ENCODE results near the gene ZBTB5. TPM values are rescaled to one million over a fixed set of nuclear protein-coding genes. Genes with fewer than 3 reads are reported as not detected.

ZBTB5 gene
- total and polyA plus RNA-seq, 9 of the 15 experiments (the other 6 are each of a cell fraction or from before 2014, with no cell fraction given): 2.3 to 43.2 (median 15.5) TPM

Other genes starting within 250 kb of the ZBTB5 start
- 142 and 188 TPM in 2 replicates for gene GRHPR, start 42.8 kb downstream of the ZBTB5 start, total RNA-seq (2014; rRNA removed)
- gene GRHPR, start 42.8 kb downstream of the ZBTB5 start, total RNA-seq (2014; rRNA removed; fragmentation: Illumina TruSeq; extraction: Trizol): 60.4 and 81.2 TPM in 2 replicates
- gene GRHPR, start 42.8 kb downstream of the ZBTB5 start, total RNA-seq (2015; rRNA removed; fragmentation: Illumina TruSeq; extraction: Trizol): 124 and 128 TPM in 2 replicates
- 120 TPM in 2 replicates for gene GRHPR, start 42.8 kb downstream of the ZBTB5 start, total RNA-seq (2021)
- 140 and 170 TPM in 2 replicates for gene GRHPR, start 42.8 kb downstream of the ZBTB5 start, polyA plus RNA-seq (2011; rRNA removed)
- 108 and 122 TPM in 2 replicates for gene GRHPR, start 42.8 kb downstream of the ZBTB5 start, polyA plus RNA-seq (2014; fragmentation: Illumina TruSeq; extraction: Trizol)
- gene GRHPR, start 42.8 kb downstream of the ZBTB5 start, polyA plus RNA-seq (2014; fragmentation: Nextera tagmentation; extraction: Ambion mirVana): 10 to 100 TPM; 38.9 to 59.0 TPM
- 144 and 164 TPM in 2 replicates for gene GRHPR, start 42.8 kb downstream of the ZBTB5 start, polyA plus RNA-seq (2014; rRNA removed)
- gene POLR1E, start 20.5 kb upstream of the ZBTB5 start, total RNA-seq (2014; rRNA removed): 61.1 and 70.2 TPM in 2 replicates
- gene POLR1E, start 20.5 kb upstream of the ZBTB5 start, total RNA-seq (2014; rRNA removed; fragmentation: Illumina TruSeq; extraction: Trizol): 102 and 104 TPM in 2 replicates
- gene POLR1E, start 20.5 kb upstream of the ZBTB5 start, total RNA-seq (2015; rRNA removed; fragmentation: Illumina TruSeq; extraction: Trizol): 82.0 and 85.0 TPM in 2 replicates
- gene POLR1E, start 20.5 kb upstream of the ZBTB5 start, total RNA-seq (2021): 69.0 and 73.1 TPM in 2 replicates
- gene POLR1E, start 20.5 kb upstream of the ZBTB5 start, polyA plus RNA-seq (2011; rRNA removed): 70.3 and 95.1 TPM in 2 replicates
- 89.6 and 91.7 TPM in 2 replicates for gene POLR1E, start 20.5 kb upstream of the ZBTB5 start, polyA plus RNA-seq (2014; fragmentation: Illumina TruSeq; extraction: Trizol)
- 10 to 100 TPM; 18.9 to 39.4 TPM for gene POLR1E, start 20.5 kb upstream of the ZBTB5 start, polyA plus RNA-seq (2014; fragmentation: Nextera tagmentation; extraction: Ambion mirVana)
- 74.4 and 85.6 TPM in 2 replicates for gene POLR1E, start 20.5 kb upstream of the ZBTB5 start, polyA plus RNA-seq (2014; rRNA removed)
- 5.4 and 8.2 TPM in 2 replicates for gene FBXO10, start 110.9 kb upstream of the ZBTB5 start, total RNA-seq (2014; rRNA removed)
- 5.0 and 6.0 TPM in 2 replicates for gene FBXO10, start 110.9 kb upstream of the ZBTB5 start, total RNA-seq (2014; rRNA removed; fragmentation: Illumina TruSeq; extraction: Trizol)
- gene FBXO10, start 110.9 kb upstream of the ZBTB5 start, total RNA-seq (2015; rRNA removed; fragmentation: Illumina TruSeq; extraction: Trizol): 5.8 and 5.9 TPM in 2 replicates
- gene FBXO10, start 110.9 kb upstream of the ZBTB5 start, total RNA-seq (2021): 8.8 and 9.0 TPM in 2 replicates
- gene FBXO10, start 110.9 kb upstream of the ZBTB5 start, polyA plus RNA-seq (2011; rRNA removed): 9.9 and 16.4 TPM in 2 replicates
- 8.8 and 9.6 TPM in 2 replicates for gene FBXO10, start 110.9 kb upstream of the ZBTB5 start, polyA plus RNA-seq (2014; fragmentation: Illumina TruSeq; extraction: Trizol)
- gene FBXO10, start 110.9 kb upstream of the ZBTB5 start, polyA plus RNA-seq (2014; fragmentation: Nextera tagmentation; extraction: Ambion mirVana): 1 to 10 TPM in 1 of 2 experiments, under 1 TPM in 1; 0.84 to 1.4 TPM
- gene FBXO10, start 110.9 kb upstream of the ZBTB5 start, polyA plus RNA-seq (2014; rRNA removed): 7.5 and 8.1 TPM in 2 replicates
- gene TOMM5, start 127.1 kb upstream of the ZBTB5 start, total RNA-seq (2014; rRNA removed): 486 and 497 TPM in 2 replicates
- gene TOMM5, start 127.1 kb upstream of the ZBTB5 start, total RNA-seq (2014; rRNA removed; fragmentation: Illumina TruSeq; extraction: Trizol): 432 and 435 TPM in 2 replicates
- 507 and 545 TPM in 2 replicates for gene TOMM5, start 127.1 kb upstream of the ZBTB5 start, total RNA-seq (2015; rRNA removed; fragmentation: Illumina TruSeq; extraction: Trizol)
- 262 and 298 TPM in 2 replicates for gene TOMM5, start 127.1 kb upstream of the ZBTB5 start, total RNA-seq (2021)
- gene TOMM5, start 127.1 kb upstream of the ZBTB5 start, polyA plus RNA-seq (2011; rRNA removed): 324 and 496 TPM in 2 replicates
- 415 and 463 TPM in 2 replicates for gene TOMM5, start 127.1 kb upstream of the ZBTB5 start, polyA plus RNA-seq (2014; fragmentation: Illumina TruSeq; extraction: Trizol)
- gene TOMM5, start 127.1 kb upstream of the ZBTB5 start, polyA plus RNA-seq (2014; fragmentation: Nextera tagmentation; extraction: Ambion mirVana): 1,000 to 10,000 TPM; 1,739 to 1,742 TPM
- 636 and 716 TPM in 2 replicates for gene TOMM5, start 127.1 kb upstream of the ZBTB5 start, polyA plus RNA-seq (2014; rRNA removed)
- not detected in 2 replicates for gene FRMPD1, start 185.5 kb upstream of the ZBTB5 start, total RNA-seq (2014; rRNA removed)
- gene FRMPD1, start 185.5 kb upstream of the ZBTB5 start, total RNA-seq (2014; rRNA removed; fragmentation: Illumina TruSeq; extraction: Trizol): not detected in 2 replicates
- gene FRMPD1, start 185.5 kb upstream of the ZBTB5 start, total RNA-seq (2015; rRNA removed; fragmentation: Illumina TruSeq; extraction: Trizol): not detected in 2 replicates
- gene FRMPD1, start 185.5 kb upstream of the ZBTB5 start, total RNA-seq (2021): not detected in 2 replicates
- gene FRMPD1, start 185.5 kb upstream of the ZBTB5 start, polyA plus RNA-seq (2011; rRNA removed): not detected in 2 replicates
- not detected in 2 replicates for gene FRMPD1, start 185.5 kb upstream of the ZBTB5 start, polyA plus RNA-seq (2014; fragmentation: Illumina TruSeq; extraction: Trizol)
- gene FRMPD1, start 185.5 kb upstream of the ZBTB5 start, polyA plus RNA-seq (2014; fragmentation: Nextera tagmentation; extraction: Ambion mirVana): not detected
- gene FRMPD1, start 185.5 kb upstream of the ZBTB5 start, polyA plus RNA-seq (2014; rRNA removed): not detected in 2 replicates

All from K562 (cell line).